PC-3 (cell line): ENCODE results near the gene KDM3A.

Source experiments
- CTCF ChIP-seq: fragments of 300-600 bp; sonication (generic); conservative IDR thresholded peaks from 2 replicates; pipeline ENCODE4 v1.5.1; 2017; ENCODE audit warnings: antibody characterized with exemption, low read depth, mild to moderate bottlenecking, low read length
- EZH2 ChIP-seq: fragments of 300-600 bp; sonication (generic); IDR thresholded peaks from one replicate; pipeline ENCODE4 v1.6.1; 2017; ENCODE audit warnings: antibody characterized with exemption, mild to moderate bottlenecking, low read length; ENCODE audit not compliant: unreplicated experiment
- EZH2phosphoT487 ChIP-seq: fragments of 300-600 bp; sonication (generic); IDR thresholded peaks from 2 replicates; pipeline ENCODE4 v1.6.1; 2018; ENCODE audit warnings: mild to moderate bottlenecking, antibody characterized with exemption, low read length, borderline replicate concordance

GRCh38 chr2:86518481-86518880 is 77.3 kb downstream of the KDM3A start:
- no peak for TF ChIP-seq EZH2
- peak; percentile 56 for TF ChIP-seq CTCF
- TF ChIP-seq EZH2phosphoT487: no peak
